GM18520 (cell line): ENCODE data around the gene LASP1.

ENCODE experiments used
- ATAC-seq: cut with Tn5 transposase; IDR thresholded peaks from one replicate; pipeline ENCODE4 v1.9.1; 2021; ENCODE audit not compliant: unreplicated experiment

The LASP1 gene

DNA sequence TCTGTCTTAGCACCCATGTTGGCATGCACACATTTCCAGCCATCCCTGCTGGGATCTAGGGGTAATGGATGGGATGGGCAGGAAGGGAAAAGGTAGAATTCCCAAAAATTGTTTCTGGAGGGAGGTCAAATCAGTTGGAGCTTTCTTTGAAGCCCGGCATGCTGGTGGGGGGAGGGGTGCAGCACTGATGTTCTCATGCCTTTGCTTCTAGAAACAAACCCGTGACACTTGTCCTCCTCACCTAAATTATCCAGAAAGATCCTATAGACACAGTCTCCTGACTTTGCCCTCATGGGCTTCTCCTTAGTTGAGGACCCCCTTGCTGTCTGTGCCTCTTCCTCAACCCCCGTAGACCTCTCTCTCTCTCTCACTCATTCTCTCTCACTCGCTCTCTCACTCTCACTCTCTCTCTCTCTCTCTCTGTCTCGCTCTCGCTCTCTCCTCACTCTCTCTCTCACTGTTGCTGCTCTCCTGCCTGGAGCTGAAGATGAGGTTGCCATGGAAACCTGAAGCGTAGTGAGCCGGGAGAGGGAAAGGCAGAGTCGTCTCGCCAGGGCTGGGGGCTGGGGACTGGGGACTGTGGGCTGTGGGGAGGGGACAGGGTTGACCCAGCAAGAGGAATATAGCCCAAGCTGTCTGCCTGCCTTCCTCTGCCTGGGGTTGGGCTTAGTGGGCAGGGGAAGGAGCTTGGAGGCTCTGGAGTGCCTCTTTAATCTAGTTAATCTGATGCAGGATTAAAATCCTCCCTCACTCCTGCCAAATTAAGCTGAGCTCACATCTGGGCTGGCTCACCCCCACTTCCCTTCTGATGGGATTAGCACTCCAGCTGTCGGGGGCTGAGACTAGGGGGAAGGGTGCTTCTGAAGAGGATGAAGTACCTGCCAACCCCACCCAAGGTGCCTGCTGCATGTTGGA lies 16.1 kb downstream of the LASP1 start:
- ATAC-seq, result no peak

- ATAC-seq, result no peak
Observed at GRCh38 chr17:38886643-38887010, 16.8 kb downstream of the LASP1 start.

DNA sequence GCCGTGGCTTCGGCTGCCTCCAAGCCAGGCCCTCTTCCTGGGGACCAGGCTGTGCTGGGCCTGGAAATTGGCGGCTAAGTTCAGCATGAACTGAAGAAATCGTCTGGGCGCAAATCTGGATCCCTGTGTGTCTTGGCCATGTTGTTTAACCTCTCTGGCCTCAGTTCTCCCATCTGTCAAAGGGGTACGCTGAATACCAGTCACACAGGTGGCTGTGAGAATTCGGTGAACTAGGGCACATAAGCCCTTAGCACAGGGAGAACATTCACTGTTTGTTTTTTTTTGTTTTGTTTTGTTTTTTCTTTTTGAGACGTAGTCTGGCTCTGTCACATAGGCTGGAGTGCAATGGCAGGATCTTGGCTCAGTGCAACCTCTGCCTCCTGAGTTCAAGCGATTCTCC lies 19.0 kb downstream of the LASP1 start:
- ATAC-seq, result no peak

GRCh38 chr17:38889745-38890409 lies 20.0 kb downstream of the LASP1 start:
- ATAC-seq, result no peak

- no peak for ATAC-seq
Observed at GRCh38 chr17:38890410-38890746, 20.5 kb downstream of the LASP1 start.

GRCh38 chr17:38891441-38891840 lies 21.6 kb downstream of the LASP1 start:
- ATAC-seq, result no peak

GRCh38 chr17:38892083-38892482 lies 22.2 kb downstream of the LASP1 start:
- ATAC-seq, result no peak

DNA sequence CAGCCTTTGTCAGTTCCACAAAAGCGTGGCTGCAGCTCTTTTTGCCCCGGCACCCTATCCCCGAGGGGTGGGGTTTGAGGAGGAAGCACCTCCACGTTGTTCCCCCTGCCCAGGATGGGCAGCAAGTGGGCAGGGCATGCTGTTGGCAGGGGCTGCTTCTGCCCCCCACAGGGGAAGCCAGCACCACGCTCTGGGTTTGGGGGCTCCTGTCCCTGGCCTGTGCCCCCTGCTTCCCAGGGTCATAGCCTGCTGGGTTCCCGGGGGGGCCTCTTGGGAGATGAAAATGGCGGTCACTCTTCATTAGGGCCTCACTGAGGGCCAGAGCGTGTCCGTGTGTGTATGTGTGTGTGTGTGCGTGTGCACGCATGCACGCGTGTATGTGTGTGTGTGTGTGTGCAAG lies 22.8 kb downstream of the LASP1 start:
- ATAC-seq, result no peak

DNA sequence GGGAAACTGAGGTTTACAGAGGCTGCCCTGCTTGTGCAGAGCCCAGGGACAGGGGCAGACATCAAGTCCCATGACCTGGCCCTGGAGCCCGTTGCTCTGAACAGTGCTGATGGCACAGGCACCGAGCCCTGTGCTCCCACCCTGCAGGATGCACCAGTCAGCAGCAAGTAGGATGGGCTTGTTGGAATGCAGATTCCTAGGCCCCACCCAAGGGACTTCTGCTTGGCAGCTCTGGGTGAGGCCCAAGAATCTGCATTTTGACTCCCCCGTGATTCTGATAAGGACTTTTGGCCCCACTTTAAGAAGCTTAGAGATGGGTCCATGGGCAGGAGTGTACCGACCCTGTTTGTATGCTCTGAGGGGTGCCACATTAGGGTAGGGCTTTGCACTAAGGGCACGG lies 23.3 kb downstream of the LASP1 start:
- no peak for ATAC-seq

- ATAC-seq, result no peak
Observed at GRCh38 chr17:38893607-38894006, 23.7 kb downstream of the LASP1 start.

DNA sequence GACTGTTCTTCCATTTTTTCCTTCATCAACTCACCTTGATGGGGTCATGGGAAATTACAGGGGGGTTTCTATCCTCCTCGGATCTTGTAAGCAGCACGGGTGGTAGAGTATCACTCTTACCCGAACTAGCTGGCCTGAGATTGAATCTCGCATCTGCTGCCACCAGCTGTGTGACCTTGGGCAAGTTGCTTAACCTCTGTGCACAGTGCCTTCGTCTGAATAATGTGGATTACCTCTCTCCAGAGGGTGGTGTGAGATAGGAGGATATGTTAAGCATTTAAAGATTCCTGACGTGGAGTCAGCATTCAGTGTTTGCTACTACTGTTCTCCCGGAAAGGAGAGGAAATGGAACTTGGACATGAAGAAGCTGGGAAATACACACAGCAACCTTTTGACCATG lies 24.4 kb downstream of the LASP1 start:
- ATAC-seq, result no peak

GRCh38 chr17:38896346-38896954 lies 26.6 kb downstream of the LASP1 start:
- ATAC-seq, result no peak

GRCh38 chr17:38897176-38897575 lies 27.3 kb downstream of the LASP1 start:
- no peak for ATAC-seq

GRCh38 chr17:38897671-38898290 lies 27.9 kb downstream of the LASP1 start:
- no peak for ATAC-seq

DNA sequence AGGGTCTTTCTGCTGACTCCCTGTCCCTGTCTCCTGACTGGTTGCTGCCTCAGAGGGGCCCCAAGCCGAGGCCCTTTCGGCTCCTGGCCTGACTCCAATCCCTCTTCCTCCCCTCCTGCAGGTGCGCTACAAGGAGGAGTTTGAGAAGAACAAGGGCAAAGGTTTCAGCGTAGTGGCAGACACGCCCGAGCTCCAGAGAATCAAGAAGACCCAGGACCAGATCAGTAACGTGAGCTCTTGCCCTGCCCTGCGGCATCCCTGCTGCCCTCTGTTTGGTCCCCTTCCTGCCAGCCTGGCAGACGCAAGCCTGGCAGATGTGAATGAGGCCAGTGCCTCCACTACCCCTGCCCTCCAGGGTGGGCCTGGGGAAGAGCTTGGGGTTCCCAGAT lies 28.4 kb downstream of the LASP1 start:
- no peak for ATAC-seq

GRCh38 chr17:38898812-38899348 lies 29.0 kb downstream of the LASP1 start:
- ATAC-seq, result peak; percentile 73

DNA sequence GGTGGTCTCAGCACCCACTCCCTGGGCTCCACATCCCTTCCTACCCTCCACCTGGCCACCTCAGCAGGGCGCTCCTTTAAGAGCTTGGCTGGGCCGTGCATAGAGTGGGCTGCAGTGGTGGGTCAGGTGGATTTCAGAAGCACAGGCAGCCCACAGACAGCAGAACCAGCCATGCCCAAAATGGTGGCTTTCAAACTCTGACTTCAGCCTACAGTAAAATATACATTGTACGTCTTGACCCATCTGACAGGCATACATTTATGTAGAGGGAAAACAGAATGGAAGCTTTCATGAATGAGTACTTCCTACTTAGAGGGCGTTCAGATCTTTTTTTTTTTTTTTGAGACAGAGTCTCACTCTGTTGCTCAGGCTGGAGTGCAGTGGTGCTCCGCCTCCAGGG lies 29.6 kb downstream of the LASP1 start:
- no peak for ATAC-seq

DNA sequence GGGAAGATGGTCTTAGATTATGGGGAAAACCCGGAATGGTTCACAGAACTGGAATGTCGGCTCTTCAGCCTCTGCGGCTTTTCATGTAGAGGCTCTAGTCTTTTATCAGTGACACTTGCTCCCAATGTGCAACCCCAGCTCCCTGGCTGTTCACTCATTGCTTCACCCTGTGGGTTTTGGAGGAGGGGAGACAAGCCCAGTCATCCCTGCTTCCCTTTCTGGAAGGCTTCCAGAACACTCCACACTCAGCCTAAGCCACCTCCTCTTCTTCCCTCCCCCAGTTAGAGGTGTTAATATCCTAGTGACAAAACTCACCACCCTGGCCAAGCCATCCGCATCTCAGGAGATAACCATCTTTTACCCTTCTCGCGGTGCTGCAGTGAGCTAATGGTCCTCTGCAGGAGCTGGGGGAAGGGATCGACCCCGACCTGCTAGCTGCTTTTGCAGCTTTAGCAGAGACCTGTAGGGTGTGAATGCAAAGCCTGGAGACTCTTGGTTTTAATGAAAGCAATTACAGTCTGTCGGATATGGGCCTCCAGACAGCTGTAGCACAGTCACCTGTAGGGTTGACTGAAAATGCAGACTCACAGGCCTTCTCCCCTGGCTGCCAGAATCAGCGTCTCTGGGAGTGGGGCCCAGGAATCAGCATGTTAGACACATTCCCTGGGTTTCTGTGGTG lies 31.3 kb downstream of the LASP1 start:
- no peak for ATAC-seq

DNA sequence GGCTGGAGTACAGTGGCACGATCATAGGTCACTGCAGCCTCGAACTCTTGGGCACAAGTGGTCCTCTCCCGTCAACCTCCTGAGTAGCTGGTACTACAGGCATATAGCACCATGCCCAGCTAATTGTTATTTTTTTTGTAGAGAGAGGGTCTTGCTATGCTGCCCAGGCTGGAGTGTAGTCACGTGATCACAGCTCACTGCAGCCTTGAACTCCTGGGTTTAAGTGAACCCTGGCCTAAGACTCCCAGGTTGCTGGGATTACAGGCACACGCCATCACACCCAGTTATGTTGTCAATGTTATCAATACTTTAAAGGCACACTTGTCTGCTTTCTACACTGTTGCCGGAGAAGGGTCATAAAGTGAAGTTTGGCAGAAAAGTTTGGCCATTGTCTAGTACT lies 33.5 kb downstream of the LASP1 start:
- ATAC-seq, result no peak

GRCh38 chr17:38904892-38905291 lies 35.0 kb downstream of the LASP1 start:
- no peak for ATAC-seq

GRCh38 chr17:38905375-38905774 lies 35.5 kb downstream of the LASP1 start:
- no peak for ATAC-seq
